ENCODE results near the gene TH. TPM values are rescaled to one million over a fixed set of nuclear protein-coding genes. Genes with fewer than 3 reads are reported as not detected.

The TH gene
- total RNA-seq, 2 donors from 2014 or later = not detected

GRCh38 chr11:2135018-2135569, 36.5 kb downstream of the TH start:
- H3K9me3 ChIP-seq = no peaks in the 10 kb centered on the region
- TF ChIP-seq CTCF (IDR thresholded peaks at IDR 0.05) = no peak
- H3K4me3 ChIP-seq = no peak overlapping the region
- DNase-seq (ENCODE audit: low spot score) = no peak
- peaks cover 0 to 12% of the 10 kb centered on the region in 2 donors for H3K27me3 ChIP-seq
- no peak overlapping the region for H3K27ac ChIP-seq
- no peaks in the 10 kb centered on the region for H3K36me3 ChIP-seq
- H3K4me1 ChIP-seq = peaks cover 0 to 21% of the 10 kb centered on the region in 2 donors

- Histone ChIP-seq H3K36me3 (no peaks in the 10 kb centered on the region), H3K27ac (no peak overlapping the region), H3K9me3 (no peaks in the 10 kb centered on the region), H3K27me3 (peaks cover 0 to 5% of the 10 kb centered on the region in 2 donors), H3K4me3 (no peak overlapping the region), H3K4me1 (peaks cover 0 to 15% of the 10 kb centered on the region in 2 donors)
- no peak for DNase-seq (ENCODE audit: low spot score)
- TF ChIP-seq CTCF (IDR thresholded peaks at IDR 0.05) = no peak
Measured at GRCh38 chr11:2134022-2135010, 37.3 kb downstream of the TH start.

DNA sequence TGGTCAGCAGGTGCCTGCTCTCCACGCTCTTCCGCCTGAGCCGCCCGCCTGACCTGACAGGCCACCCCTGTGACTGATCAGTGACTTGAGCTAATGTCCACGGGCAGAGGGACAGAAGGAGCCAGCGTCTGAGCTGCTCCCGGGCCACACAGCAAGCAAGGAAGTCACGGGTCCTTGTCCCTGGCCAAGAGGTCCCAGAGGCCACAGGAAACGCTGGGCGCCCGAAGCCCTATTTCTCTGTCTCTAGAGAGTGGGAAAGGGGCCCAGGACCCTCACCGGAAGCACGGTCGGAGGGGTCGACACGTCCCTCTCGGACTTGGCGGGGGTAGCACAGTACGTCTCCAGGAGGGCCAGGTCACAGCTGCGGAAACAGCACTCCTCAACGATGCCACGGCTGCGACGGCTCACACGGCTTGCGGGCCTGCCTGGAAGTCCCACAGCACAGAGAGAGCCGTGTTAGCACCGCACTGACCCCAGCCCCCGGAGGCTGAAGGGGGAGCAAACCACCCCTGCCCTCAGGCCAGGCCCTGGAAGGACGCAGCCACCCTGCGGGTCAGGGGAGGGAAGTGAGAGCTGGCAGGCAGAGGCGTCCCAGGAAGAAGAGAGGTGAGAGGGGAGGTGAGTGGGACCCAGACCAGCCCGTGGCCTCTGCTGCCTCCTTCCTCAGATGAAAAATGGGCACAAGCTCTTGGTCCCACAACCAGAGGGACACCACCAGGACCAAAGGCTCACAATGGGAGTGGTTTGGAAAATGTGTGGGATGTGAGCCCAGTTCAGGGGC, 38.2 kb downstream of the TH start:
- TF ChIP-seq CTCF (IDR thresholded peaks at IDR 0.05) = no peak
- no peaks in the 10 kb centered on the region for H3K9me3 ChIP-seq
- H3K4me1 ChIP-seq = peaks cover 0 to 15% of the 10 kb centered on the region in 2 donors
- H3K27me3 ChIP-seq = peaks cover 0 to 5% of the 10 kb centered on the region in 2 donors
- no peaks in the 10 kb centered on the region for H3K36me3 ChIP-seq
- H3K27ac ChIP-seq = no peak overlapping the region
- DNase-seq (ENCODE audit: low spot score) = no peak
- H3K4me3 ChIP-seq = no peak overlapping the region

DNA sequence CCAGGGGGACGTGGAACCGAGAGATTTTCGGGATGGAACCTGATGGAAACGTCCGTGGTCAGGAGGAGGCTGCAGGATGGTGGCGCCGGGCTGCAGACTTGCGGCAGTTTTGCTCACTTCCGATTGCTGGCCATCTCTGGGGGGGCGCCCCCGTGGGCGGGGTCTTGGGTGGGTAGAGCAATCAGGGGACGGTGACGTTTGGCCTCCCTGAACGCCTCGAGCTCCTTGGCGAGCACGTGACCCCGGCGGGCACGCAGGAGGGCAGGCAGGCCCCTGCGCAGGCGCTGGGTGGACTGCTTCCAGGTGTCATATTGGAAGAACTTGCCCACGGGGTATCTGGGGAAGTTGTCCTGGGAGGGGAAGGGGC, 38.8 kb downstream of the TH start:
- Histone ChIP-seq H3K27ac (no peak overlapping the region), H3K36me3 (no peaks in the 10 kb centered on the region), H3K27me3 (peaks cover 0 to 5% of the 10 kb centered on the region in 2 donors), H3K4me3 (no peak overlapping the region), H3K9me3 (no peaks in the 10 kb centered on the region), H3K4me1 (peaks cover 0 to 15% of the 10 kb centered on the region in 2 donors)
- TF ChIP-seq CTCF (IDR thresholded peaks at IDR 0.05) = no peak
- no peak for DNase-seq (ENCODE audit: low spot score)

DNA sequence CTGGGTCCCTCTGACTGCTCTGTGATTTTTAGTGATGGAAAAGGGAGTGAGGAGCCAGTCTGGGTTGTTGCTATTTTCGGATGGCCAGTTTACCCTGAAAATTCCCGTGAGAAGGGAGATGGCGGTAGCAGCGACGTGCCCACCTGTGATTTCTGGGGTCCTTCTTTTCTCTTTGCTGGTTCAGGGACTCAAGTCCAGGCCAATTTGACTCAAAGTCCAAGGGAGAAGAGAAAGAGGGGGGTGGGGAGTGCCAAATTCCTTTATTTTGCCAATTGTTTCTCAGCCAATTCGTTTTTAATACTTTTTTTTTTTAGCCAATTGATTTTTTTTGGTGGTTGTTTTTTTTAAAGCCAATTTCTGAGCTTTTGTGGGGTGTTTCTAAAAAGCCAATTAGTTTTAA, 39.4 kb downstream of the TH start:
- Histone ChIP-seq H3K4me3 (no peak overlapping the region), H3K27me3 (no peaks in the 10 kb centered on the region), H3K4me1 (peaks cover 0 to 8% of the 10 kb centered on the region in 2 donors), H3K27ac (no peak overlapping the region), H3K36me3 (no peaks in the 10 kb centered on the region), H3K9me3 (no peaks in the 10 kb centered on the region)
- no peak for DNase-seq (ENCODE audit: low spot score)
- no peak for TF ChIP-seq CTCF (IDR thresholded peaks at IDR 0.05)

Data from right atrium auricular region (tissue), 2 donors.